Panc1 (cell line): Measurements from ENCODE around the gene CCSER2. TPM values are rescaled to one million over a fixed set of nuclear protein-coding genes. Genes with fewer than 3 reads are reported as not detected.

Experiments used
- ATAC-seq: fragments of 200-7000 bp; cut with Tn5 transposase; 2 replicates; pipeline ENCODE4 v1.9.1; 2020; ENCODE audit warnings: mild to moderate bottlenecking, moderate library complexity
- BruUV-seq: library from RNA; stranded (reverse); fragments of 400-500 nt; replicated peaks from 2 replicates; lab custom pipeline; 2021; lab: Mats Ljungman, UMichigan
- CTCF ChIA-PET: fragments of 300-600 bp; sonication (Branson Sonifier 250); formaldehyde crosslinking; loops from one replicate; lab custom pipeline; 2022; ENCODE audit warnings: antibody characterized with exemption; lab: Charles Lee
- POLR2A ChIA-PET: fragments of 300-600 bp; sonication (Branson Sonifier 250); formaldehyde crosslinking; loops from one replicate; lab custom pipeline; 2022; ENCODE audit warnings: antibody characterized with exemption; lab: Charles Lee
- DNase-seq: peaks from one replicate; pipeline ENCODE4 v3.0.0-alpha.2; 2010; ENCODE audit warnings: low read depth, low spot score
- H3K27ac ChIP-seq: 2 replicates; pipeline ENCODE4 v1.5.1; 2011; ENCODE audit warnings: mild to moderate bottlenecking, low read length, inconsistent platforms
- H3K27me3 ChIP-seq: fragments of 200-500 bp; sonication (Bioruptor generic); 2 replicates; pipeline ENCODE4 v1.6.0; 2014; ENCODE audit warnings: low read length, inconsistent platforms; ENCODE audit not compliant: control insufficient read depth, insufficient read depth
- H3K36me3 ChIP-seq: fragments of 200-500 bp; sonication (Bioruptor generic); 2 replicates; pipeline ENCODE4 v1.5.1; 2014; ENCODE audit warnings: inconsistent platforms, mild to moderate bottlenecking, low read length, moderate library complexity; ENCODE audit not compliant: control insufficient read depth, insufficient read depth
- H3K4me1 ChIP-seq: 2 replicates; pipeline ENCODE4 v1.5.1; 2011; ENCODE audit warnings: inconsistent platforms, mild to moderate bottlenecking, low read length, moderate library complexity; ENCODE audit not compliant: control insufficient read depth, insufficient read depth
- H3K4me3 ChIP-seq, 2 experiments: 2 replicates each; pipeline ENCODE4 v1.5.1; 2011 to 2012; ENCODE audit warnings: low read depth in 2 of 2, low read length in 2 of 2, mild to moderate bottlenecking in 2 of 2, inconsistent platforms in 1 of 2, moderate library complexity in 1 of 2
- H3K9me3 ChIP-seq: fragments of 200-500 bp; sonication (Bioruptor generic); 2 replicates; pipeline ENCODE4 v1.5.1; 2014; ENCODE audit warnings: low read depth, mild to moderate bottlenecking, inconsistent platforms, low read length, moderate library complexity; ENCODE audit not compliant: control insufficient read depth, insufficient read depth
- CTCF ChIP-seq: fragments of 450-650 bp; IDR thresholded peaks from 2 replicates; pipeline ENCODE4 v1.5.1; 2017; ENCODE audit warnings: mild to moderate bottlenecking
- POLR2AphosphoS5 ChIP-seq: IDR thresholded peaks from 2 replicates; pipeline ENCODE4 v1.6.1; 2012; ENCODE audit warnings: mild to moderate bottlenecking, low read depth, low read length, moderate library complexity
- SIN3A ChIP-seq: IDR thresholded peaks from 2 replicates; pipeline ENCODE4 v1.6.1; 2012; ENCODE audit warnings: low read depth, mild to moderate bottlenecking, low read length, moderate library complexity, borderline replicate concordance; ENCODE audit not compliant: insufficient read depth
- TCF7L2 ChIP-seq: IDR thresholded peaks from 2 replicates; pipeline ENCODE4 v1.6.1; 2011; ENCODE audit warnings: mild to moderate bottlenecking, low read depth, low read length, inconsistent platforms
- in situ Hi-C: cut with HindIII; loops from 2 replicates; pipeline ENCODE4 v1.10.0; 2016; ENCODE audit warnings: low sequenced_read_pairs, low pct_unique_long_range_greater_than_20kb
- intact Hi-C: fragments of 100-400 bp; cut with micrococcal nuclease; formaldehyde crosslinking; loops from one replicate; pipeline ENCODE4 v1.10.0; 2022; ENCODE audit not compliant: unreplicated experiment
- total RNA-seq: library from RNA; stranded (reverse); gene quantifications from one replicate; pipeline ENCODE4 v1.2.1, GENCODE V29; 2021; ENCODE audit not compliant: unreplicated experiment
- TF ChIP-seq, protein P1 (sequence below), 2 experiments: IDR thresholded peaks; 2 replicates each; pipeline ENCODE4 v1.6.1; 2011 to 2012; ENCODE audit warnings: low read depth in 2 of 2, control low read depth in 1 of 2, low read length in 1 of 2, mild to moderate bottlenecking in 1 of 2, moderate library complexity in 1 of 2; ENCODE audit not compliant: insufficient read depth in 1 of 2

CCSER2 gene
- total RNA-seq, 1 experiment from 2014 or later = 63.7 TPM

- in situ Hi-C loops = no loop called here
- ATAC-seq (no peak), DNase-seq (no peak)
- Histone ChIP-seq H3K27ac (no peak overlapping the region), H3K4me1 (no peaks in the 10 kb centered on the region), H3K36me3 (no peaks in the 10 kb centered on the region), H3K4me3 (no peak overlapping the region), H3K9me3 (no peaks in the 10 kb centered on the region), H3K27me3 (no peaks in the 10 kb centered on the region)
- POLR2A ChIA-PET = no interaction called here
- CTCF ChIA-PET = no interaction called here
- TF ChIP-seq POLR2AphosphoS5 (no peak), CTCF (no peak), SIN3A (no peak), TCF7L2 (no peak)
- TF ChIP-seq, protein P1, sequence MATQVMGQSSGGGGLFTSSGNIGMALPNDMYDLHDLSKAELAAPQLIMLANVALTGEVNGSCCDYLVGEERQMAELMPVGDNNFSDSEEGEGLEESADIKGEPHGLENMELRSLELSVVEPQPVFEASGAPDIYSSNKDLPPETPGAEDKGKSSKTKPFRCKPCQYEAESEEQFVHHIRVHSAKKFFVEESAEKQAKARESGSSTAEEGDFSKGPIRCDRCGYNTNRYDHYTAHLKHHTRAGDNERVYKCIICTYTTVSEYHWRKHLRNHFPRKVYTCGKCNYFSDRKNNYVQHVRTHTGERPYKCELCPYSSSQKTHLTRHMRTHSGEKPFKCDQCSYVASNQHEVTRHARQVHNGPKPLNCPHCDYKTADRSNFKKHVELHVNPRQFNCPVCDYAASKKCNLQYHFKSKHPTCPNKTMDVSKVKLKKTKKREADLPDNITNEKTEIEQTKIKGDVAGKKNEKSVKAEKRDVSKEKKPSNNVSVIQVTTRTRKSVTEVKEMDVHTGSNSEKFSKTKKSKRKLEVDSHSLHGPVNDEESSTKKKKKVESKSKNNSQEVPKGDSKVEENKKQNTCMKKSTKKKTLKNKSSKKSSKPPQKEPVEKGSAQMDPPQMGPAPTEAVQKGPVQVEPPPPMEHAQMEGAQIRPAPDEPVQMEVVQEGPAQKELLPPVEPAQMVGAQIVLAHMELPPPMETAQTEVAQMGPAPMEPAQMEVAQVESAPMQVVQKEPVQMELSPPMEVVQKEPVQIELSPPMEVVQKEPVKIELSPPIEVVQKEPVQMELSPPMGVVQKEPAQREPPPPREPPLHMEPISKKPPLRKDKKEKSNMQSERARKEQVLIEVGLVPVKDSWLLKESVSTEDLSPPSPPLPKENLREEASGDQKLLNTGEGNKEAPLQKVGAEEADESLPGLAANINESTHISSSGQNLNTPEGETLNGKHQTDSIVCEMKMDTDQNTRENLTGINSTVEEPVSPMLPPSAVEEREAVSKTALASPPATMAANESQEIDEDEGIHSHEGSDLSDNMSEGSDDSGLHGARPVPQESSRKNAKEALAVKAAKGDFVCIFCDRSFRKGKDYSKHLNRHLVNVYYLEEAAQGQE (IDR thresholded peaks at IDR 0.05; ENCODE audit: insufficient read depth in 1 of 2, low read depth in 2 of 2, low read length in 1 of 2) = no peak
- intact Hi-C loops = no loop called here
- no TSS peak for BruUV-seq
Observed at GRCh38 chr10:84405662-84406061, 77.3 kb downstream of the CCSER2 start.

- Histone ChIP-seq H3K4me1 (no peaks in the 10 kb centered on the region), H3K4me3 (no peak overlapping the region), H3K9me3 (no peaks in the 10 kb centered on the region), H3K27me3 (no peaks in the 10 kb centered on the region), H3K36me3 (no peaks in the 10 kb centered on the region), H3K27ac (no peak overlapping the region)
- in situ Hi-C loops = no loop called here
- BruUV-seq = no TSS peak
- TF ChIP-seq, protein P1 (IDR thresholded peaks at IDR 0.05; ENCODE audit: insufficient read depth in 1 of 2, low read depth in 2 of 2, low read length in 1 of 2) = no peak
- no peak for TF ChIP-seq TCF7L2
- TF ChIP-seq POLR2AphosphoS5 = no peak
- TF ChIP-seq SIN3A = no peak
- no peak for TF ChIP-seq CTCF
- intact Hi-C loops = no loop called here
- no peak for DNase-seq
- ATAC-seq = no peak
- CTCF ChIA-PET = no interaction called here
- POLR2A ChIA-PET = no interaction called here
Observed at GRCh38 chr10:84406561-84406960, 78.2 kb downstream of the CCSER2 start.
